HepG2 (cell line): ENCODE measurements around the gene SELENOS. TPM values are rescaled to one million over a fixed set of nuclear protein-coding genes. Genes with fewer than 3 reads are reported as not detected.

Experiments used
- ATF4 ChIP-seq, 2 experiments: fragments of 450-650 bp in 1 of 2; sonication (generic) in 1 of 2; formaldehyde crosslinking; IDR thresholded peaks; 2 replicates each; pipeline versions ENCODE4 v1.5.0 to v1.8.0; 2020 to 2022; ENCODE audit warnings: mild to moderate bottlenecking in 1 of 2, missing genetic modification reagents in 1 of 2
- CSRNP1 ChIP-seq: sonication (generic); formaldehyde crosslinking; IDR thresholded peaks from 2 replicates; pipeline ENCODE4 v1.8.1; 2023; ENCODE audit warnings: mild to moderate bottlenecking, missing genetic modification reagents
- ELF4 ChIP-seq: sonication (generic); formaldehyde crosslinking; IDR thresholded peaks from 2 replicates; pipeline ENCODE4 v1.5.0; 2020; ENCODE audit warnings: missing genetic modification reagents, mild to moderate bottlenecking, moderate library complexity, borderline replicate concordance
- FOXP4 ChIP-seq: sonication (generic); formaldehyde crosslinking; IDR thresholded peaks from 2 replicates; pipeline ENCODE4 v1.4.0; 2020; ENCODE audit warnings: missing genetic modification reagents
- HOMEZ ChIP-seq: IDR thresholded peaks from 2 replicates; pipeline ENCODE4 v1.6.1; 2016; ENCODE audit warnings: low read depth
- HOXA3 ChIP-seq: sonication (generic); formaldehyde crosslinking; IDR thresholded peaks from 2 replicates; pipeline ENCODE4 v1.5.0; 2020; ENCODE audit warnings: missing genetic modification reagents
- NCOR1 ChIP-seq: fragments of 200-600 bp; sonication (generic); IDR thresholded peaks from 2 replicates; pipeline ENCODE4 v1.7.0; 2017; ENCODE audit warnings: antibody characterized with exemption, low read length, borderline replicate concordance
- ONECUT2 ChIP-seq: sonication (generic); formaldehyde crosslinking; IDR thresholded peaks from 2 replicates; pipeline ENCODE4 v1.4.0; 2020; ENCODE audit warnings: missing genetic modification reagents
- RORA ChIP-seq: sonication (generic); formaldehyde crosslinking; IDR thresholded peaks from 2 replicates; pipeline ENCODE4 v1.5.0; 2020; ENCODE audit warnings: mild to moderate bottlenecking, missing genetic modification reagents, moderate library complexity
- SIX1 ChIP-seq: sonication (generic); formaldehyde crosslinking; IDR thresholded peaks from 2 replicates; pipeline ENCODE4 v1.4.0; 2020; ENCODE audit warnings: missing genetic modification reagents, borderline replicate concordance
- SMAD9 ChIP-seq: sonication (generic); formaldehyde crosslinking; IDR thresholded peaks from 2 replicates; pipeline ENCODE4 v1.5.1; 2020; ENCODE audit warnings: mild to moderate bottlenecking, missing genetic modification reagents
- SOX5 ChIP-seq: IDR thresholded peaks from 2 replicates; pipeline ENCODE4 v1.6.1; 2016; ENCODE audit warnings: borderline replicate concordance
- THAP9 ChIP-seq: sonication (generic); formaldehyde crosslinking; IDR thresholded peaks from 2 replicates; pipeline ENCODE4; 2020; ENCODE audit warnings: missing genetic modification reagents, mild to moderate bottlenecking, borderline replicate concordance
- ZNF12 ChIP-seq: sonication (generic); formaldehyde crosslinking; IDR thresholded peaks from 2 replicates; pipeline ENCODE4 v1.5.0; 2020; ENCODE audit warnings: missing genetic modification reagents
- ZNF138 ChIP-seq: sonication (generic); formaldehyde crosslinking; IDR thresholded peaks from 2 replicates; pipeline ENCODE4 v1.5.0; 2020; ENCODE audit warnings: mild to moderate bottlenecking, low read depth, missing genetic modification reagents
- ZNF224 ChIP-seq: sonication (generic); formaldehyde crosslinking; IDR thresholded peaks from 2 replicates; pipeline ENCODE4 v1.5.0; 2020; ENCODE audit warnings: mild to moderate bottlenecking, missing genetic modification reagents
- ZNF251 ChIP-seq: sonication (generic); formaldehyde crosslinking; IDR thresholded peaks from 2 replicates; pipeline ENCODE4 v1.9.0; 2021; ENCODE audit warnings: mild to moderate bottlenecking, missing genetic modification reagents
- ZNF296 ChIP-seq: sonication (generic); formaldehyde crosslinking; conservative IDR thresholded peaks from 2 replicates; pipeline ENCODE4 v1.5.0; 2020; ENCODE audit warnings: mild to moderate bottlenecking, missing genetic modification reagents
- ZNF547 ChIP-seq: sonication (generic); formaldehyde crosslinking; IDR thresholded peaks from 2 replicates; pipeline ENCODE4 v1.5.1; 2020; ENCODE audit warnings: mild to moderate bottlenecking, missing genetic modification reagents
- ZNF580 ChIP-seq: IDR thresholded peaks from 2 replicates; pipeline ENCODE4 v1.6.1; 2016; ENCODE audit warnings: low read depth, borderline replicate concordance
- polyA plus RNA-seq, 8 experiments: library from polyadenylated mRNA; depleted of rRNA in 3 of 8; stranded (reverse) in 7 of 8; unstranded in 1 of 8; fragments of >200 nt; fragmentation: Illumina TruSeq in 4 of 8; extraction: Trizol in 4 of 8; gene quantifications; 2 replicates each; pipeline versions ENCODE4 v1.2.1 to v1.2.3, GENCODE V29; 2011 to 2016; ENCODE audit warnings: low read depth in 4 of 8, missing spikeins in 1 of 8, mixed read lengths in 1 of 8; ENCODE audit not compliant: insufficient read depth in 1 of 8
- total RNA-seq, 5 experiments: library from RNA; depleted of rRNA; stranded (reverse); fragments of >200 nt; fragmentation: Illumina TruSeq; extraction: Trizol; gene quantifications; 2 replicates each; pipeline ENCODE4 v1.2.3, GENCODE V29; 2016; ENCODE audit warnings: low read depth in 1 of 5

Gene SELENOS
- total and polyA plus RNA-seq, 2 of the 13 experiments (the other 11 are each of a cell fraction or from before 2014, with no cell fraction given): 63.0 to 66.1 TPM

- TF ChIP-seq ZNF224 (CRISPR knock-in tag): no peak
- no peak for TF ChIP-seq ELF4 (CRISPR knock-in tag)
- TF ChIP-seq ZNF296 (CRISPR knock-in tag): no peak
- TF ChIP-seq RORA (CRISPR knock-in tag): no peak
- no peak for TF ChIP-seq ZNF12
- no peak for TF ChIP-seq SIX1 (CRISPR knock-in tag)
- TF ChIP-seq HOXA3 (CRISPR knock-in tag): peak; percentile 93
- no peak for TF ChIP-seq ZNF138 (CRISPR knock-in tag)
- no peak for TF ChIP-seq SMAD9
- no peak for TF ChIP-seq FOXP4
- no peak; a peak in 1 of 4 replicates for TF ChIP-seq ATF4 (CRISPR knock-in tag; IDR thresholded peaks at IDR 0.05)
- TF ChIP-seq HOMEZ: no peak
- no peak for TF ChIP-seq ZNF547 (CRISPR knock-in tag)
- TF ChIP-seq SOX5 (CRISPR knock-in tag): no peak
- peak; percentile 75; the same call in 1 of the 2 replicates for TF ChIP-seq CSRNP1 (CRISPR knock-in tag)
- TF ChIP-seq NCOR1: no peak; the same call in 1 of the 2 replicates
- no peak for TF ChIP-seq ZNF580
- TF ChIP-seq THAP9 (CRISPR knock-in tag): 0 out of 2 replicates have a peak, but pooled peaks have one; percentile 21
- TF ChIP-seq ZNF251 (CRISPR knock-in tag): no peak
- no peak for TF ChIP-seq ONECUT2 (CRISPR knock-in tag)
Measured at GRCh38 chr15:101277038-101277822, at the start of gene SELENOS (continued).
